ENCODE data around the gene MAN1A1.
"Not testable (repeated sequence)": the region's sequence is repeated elsewhere in the genome, so short reads cannot be mapped to it uniquely, and the experiment has no call there.

Gene MAN1A1

GRCh38 chr6:119349361-119350201 is at the start of gene MAN1A1:
Gene MAN1A1 (minus strand): TSS chr6:119349761. CDS start chr6:119349065, 696 bp downstream.
- DNase-seq, result peak; percentile 64

GRCh38 chr6:119395192-119395591 is 45.6 kb upstream of the MAN1A1 start:
- no peak for DNase-seq

- no peak for DNase-seq
Observed at GRCh38 chr6:119390247-119390793, 40.8 kb upstream of the MAN1A1 start.

GRCh38 chr6:119385994-119386393 is 36.4 kb upstream of the MAN1A1 start:
- DNase-seq, result no peak

- DNase-seq, result no peak
Observed at GRCh38 chr6:119384444-119384843, 34.9 kb upstream of the MAN1A1 start.

- DNase-seq, result no peak
Observed at GRCh38 chr6:119379809-119380208, 30.2 kb upstream of the MAN1A1 start.

- not testable (repeated sequence) for DNase-seq
Observed at GRCh38 chr6:119377043-119377442, 27.5 kb upstream of the MAN1A1 start.

- no peak for DNase-seq
Observed at GRCh38 chr6:119370080-119370479, 20.5 kb upstream of the MAN1A1 start.

- no peak for DNase-seq
Observed at GRCh38 chr6:119368921-119369320, 19.4 kb upstream of the MAN1A1 start.

GRCh38 chr6:119361209-119361608 is 11.6 kb upstream of the MAN1A1 start:
- no peak for DNase-seq

GRCh38 chr6:119360262-119360915 is 10.8 kb upstream of the MAN1A1 start:
- no peak for DNase-seq

- no peak for DNase-seq
Observed at GRCh38 chr6:119355890-119356289, 6.3 kb upstream of the MAN1A1 start.

GRCh38 chr6:119355157-119355556 is 5.6 kb upstream of the MAN1A1 start:
- no peak for DNase-seq

- no peak for DNase-seq
Observed at GRCh38 chr6:119353696-119354095, 4.1 kb upstream of the MAN1A1 start.

GRCh38 chr6:119352001-119352400 is 2.4 kb upstream of the MAN1A1 start:
- DNase-seq, result no peak

- peak; percentile 54 for DNase-seq
Observed at GRCh38 chr6:119350952-119351372, 1.4 kb upstream of the MAN1A1 start.

GRCh38 chr6:119350202-119350951 is 816 bp upstream of the MAN1A1 start:
- DNase-seq, result no peak

- no peak for DNase-seq
Observed at GRCh38 chr6:119348748-119349360, 707 bp downstream of the MAN1A1 start.

GRCh38 chr6:119348096-119348747 is 1.3 kb downstream of the MAN1A1 start:
- DNase-seq, result no peak

- no peak for DNase-seq
Observed at GRCh38 chr6:119347466-119348095, 2.0 kb downstream of the MAN1A1 start.

- no peak for DNase-seq
Observed at GRCh38 chr6:119346936-119347335, 2.6 kb downstream of the MAN1A1 start.

GRCh38 chr6:119346450-119346849 is 3.1 kb downstream of the MAN1A1 start:
- no peak for DNase-seq

Measured in DMS 273 treated with DMSO at 0.1 percent for 48 hours (cell line).